Measurements from ENCODE around the gene C13orf42. TPM values are rescaled to one million over a fixed set of nuclear protein-coding genes. Genes with fewer than 3 reads are reported as not detected.

Gene C13orf42
- total and polyA plus RNA-seq, 2 donors from 2014 or later = 0.24 TPM; not detected in 1

- no peaks in the 10 kb centered on the region for H3K36me3 ChIP-seq (ENCODE audit: control insufficient read depth in 2 of 3, insufficient read depth in 3 of 3, low read length in 3 of 3)
- no peaks in the 10 kb centered on the region for H3K4me1 ChIP-seq (ENCODE audit: control insufficient read depth in 2 of 3, insufficient read depth in 2 of 3, low read depth in 1 of 3, low read length in 3 of 3)
- FAIRE-seq (no peak), DNase-seq (no peak)
- no peaks in the 10 kb centered on the region for H3K27me3 ChIP-seq (ENCODE audit: control insufficient read depth, insufficient read depth, low read length)
- H3K27ac ChIP-seq (ENCODE audit: low read depth in 2 of 2, low read length in 2 of 2) = no peak overlapping the region
- intact Hi-C loops (cut with DNase I) = no loop called here
- H3K4me3 ChIP-seq (ENCODE audit: low read length in 3 of 3) = no peak overlapping the region
- no peak for TF ChIP-seq CTCF (IDR thresholded peaks at IDR 0.05; ENCODE audit: borderline replicate concordance, extremely low read depth, insufficient read depth)
- H3K9me3 ChIP-seq (ENCODE audit: control insufficient read depth in 2 of 3, insufficient read depth in 1 of 3, low read length in 3 of 3) = peaks cover 0 to 7% (median 0%) of the 10 kb centered on the region in 3 donors
- no peak overlapping the region for H3K9ac ChIP-seq (ENCODE audit: low read length in 3 of 3)
These were observed 2.3 kb upstream of the C13orf42 start for GRCh38 chr13:51113186-51113881.

GRCh38 chr13:51112771-51113170, 1.7 kb upstream of the C13orf42 start:
- intact Hi-C loops (cut with DNase I) = no loop called here
- Histone ChIP-seq H3K27ac (ENCODE audit: low read depth in 2 of 2, low read length in 2 of 2) (no peak overlapping the region), H3K36me3 (ENCODE audit: control insufficient read depth in 2 of 3, insufficient read depth in 3 of 3, low read length in 3 of 3) (no peaks in the 10 kb centered on the region), H3K9ac (ENCODE audit: low read length in 3 of 3) (no peak overlapping the region), H3K4me1 (ENCODE audit: control insufficient read depth in 2 of 3, insufficient read depth in 2 of 3, low read depth in 1 of 3, low read length in 3 of 3) (no peaks in the 10 kb centered on the region), H3K4me3 (ENCODE audit: low read length in 3 of 3) (no peak overlapping the region), H3K27me3 (ENCODE audit: control insufficient read depth, insufficient read depth, low read length) (no peaks in the 10 kb centered on the region), H3K9me3 (ENCODE audit: control insufficient read depth in 2 of 3, insufficient read depth in 1 of 3, low read length in 3 of 3) (peaks cover 0 to under 1% (median 0%) of the 10 kb centered on the region in 3 donors)
- no peak for FAIRE-seq
- DNase-seq = no peak
- no peak for TF ChIP-seq CTCF (IDR thresholded peaks at IDR 0.05; ENCODE audit: borderline replicate concordance, extremely low read depth, insufficient read depth)

GRCh38 chr13:51111997-51112396, 923 bp upstream of the C13orf42 start:
- Histone ChIP-seq H3K4me3 (ENCODE audit: low read length in 3 of 3) (no peak overlapping the region), H3K27me3 (ENCODE audit: control insufficient read depth, insufficient read depth, low read length) (no peaks in the 10 kb centered on the region), H3K9ac (ENCODE audit: low read length in 3 of 3) (no peak overlapping the region), H3K27ac (ENCODE audit: low read depth in 2 of 2, low read length in 2 of 2) (no peak overlapping the region), H3K4me1 (ENCODE audit: control insufficient read depth in 2 of 3, insufficient read depth in 2 of 3, low read depth in 1 of 3, low read length in 3 of 3) (no peaks in the 10 kb centered on the region), H3K36me3 (ENCODE audit: control insufficient read depth in 2 of 3, insufficient read depth in 3 of 3, low read length in 3 of 3) (no peaks in the 10 kb centered on the region), H3K9me3 (ENCODE audit: control insufficient read depth in 2 of 3, insufficient read depth in 1 of 3, low read length in 3 of 3) (no peaks in the 10 kb centered on the region)
- intact Hi-C loops (cut with DNase I) = no loop called here
- no peak for TF ChIP-seq CTCF (IDR thresholded peaks at IDR 0.05; ENCODE audit: borderline replicate concordance, extremely low read depth, insufficient read depth)
- FAIRE-seq = no peak
- no peak for DNase-seq

GRCh38 chr13:51107996-51108395, 3.1 kb downstream of the C13orf42 start:
- Histone ChIP-seq H3K27ac (ENCODE audit: low read depth in 2 of 2, low read length in 2 of 2) (no peak overlapping the region), H3K9ac (ENCODE audit: low read length in 3 of 3) (no peak overlapping the region), H3K36me3 (ENCODE audit: control insufficient read depth in 2 of 3, insufficient read depth in 3 of 3, low read length in 3 of 3) (no peaks in the 10 kb centered on the region), H3K4me3 (ENCODE audit: low read length in 3 of 3) (no peak overlapping the region), H3K9me3 (ENCODE audit: control insufficient read depth in 2 of 3, insufficient read depth in 1 of 3, low read length in 3 of 3) (no peaks in the 10 kb centered on the region), H3K4me1 (ENCODE audit: control insufficient read depth in 2 of 3, insufficient read depth in 2 of 3, low read depth in 1 of 3, low read length in 3 of 3) (no peaks in the 10 kb centered on the region), H3K27me3 (ENCODE audit: control insufficient read depth, insufficient read depth, low read length) (no peaks in the 10 kb centered on the region)
- TF ChIP-seq CTCF (IDR thresholded peaks at IDR 0.05; ENCODE audit: borderline replicate concordance, extremely low read depth, insufficient read depth) = no peak
- DNase-seq = no peak
- no peak for FAIRE-seq
- intact Hi-C loops (cut with DNase I) = no loop called here

All from kidney (tissue), 14 donors.